Activated T-helper 1 cell treated with anti-CD3 and anti-CD28 coated beads, Interleukin-2, amount 50 U/mL, for 16 hours (primary cell): ENCODE results near the gene FAM13A.

Experiments used
- DNase-seq, 2 donors: peaks; one replicate each; pipeline ENCODE4 v3.0.0-alpha.2; 2020; ENCODE audit warnings: low read depth in 1 of 2, low spot score in 1 of 2

The FAM13A gene

DNA sequence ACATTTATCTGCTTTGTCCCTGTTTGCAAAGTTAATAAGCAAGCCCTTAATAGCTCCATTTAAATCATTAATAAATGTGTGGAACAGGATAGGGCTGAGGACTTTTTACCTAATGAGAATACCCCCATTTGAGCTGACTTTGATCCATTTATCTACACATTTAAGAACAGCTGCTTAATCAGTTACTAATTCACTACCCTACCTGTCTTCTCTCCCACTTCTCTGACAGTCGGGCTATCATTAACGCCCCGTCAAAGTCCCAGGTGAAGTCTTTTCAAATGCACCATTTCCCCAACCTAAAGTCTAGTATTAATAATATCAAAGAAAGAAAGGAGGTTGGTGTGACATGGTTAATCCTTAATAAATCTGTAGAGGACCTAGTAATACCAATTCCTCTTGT, 302.2 kb downstream of the FAM13A start:
- DNase-seq, result no peak

DNA sequence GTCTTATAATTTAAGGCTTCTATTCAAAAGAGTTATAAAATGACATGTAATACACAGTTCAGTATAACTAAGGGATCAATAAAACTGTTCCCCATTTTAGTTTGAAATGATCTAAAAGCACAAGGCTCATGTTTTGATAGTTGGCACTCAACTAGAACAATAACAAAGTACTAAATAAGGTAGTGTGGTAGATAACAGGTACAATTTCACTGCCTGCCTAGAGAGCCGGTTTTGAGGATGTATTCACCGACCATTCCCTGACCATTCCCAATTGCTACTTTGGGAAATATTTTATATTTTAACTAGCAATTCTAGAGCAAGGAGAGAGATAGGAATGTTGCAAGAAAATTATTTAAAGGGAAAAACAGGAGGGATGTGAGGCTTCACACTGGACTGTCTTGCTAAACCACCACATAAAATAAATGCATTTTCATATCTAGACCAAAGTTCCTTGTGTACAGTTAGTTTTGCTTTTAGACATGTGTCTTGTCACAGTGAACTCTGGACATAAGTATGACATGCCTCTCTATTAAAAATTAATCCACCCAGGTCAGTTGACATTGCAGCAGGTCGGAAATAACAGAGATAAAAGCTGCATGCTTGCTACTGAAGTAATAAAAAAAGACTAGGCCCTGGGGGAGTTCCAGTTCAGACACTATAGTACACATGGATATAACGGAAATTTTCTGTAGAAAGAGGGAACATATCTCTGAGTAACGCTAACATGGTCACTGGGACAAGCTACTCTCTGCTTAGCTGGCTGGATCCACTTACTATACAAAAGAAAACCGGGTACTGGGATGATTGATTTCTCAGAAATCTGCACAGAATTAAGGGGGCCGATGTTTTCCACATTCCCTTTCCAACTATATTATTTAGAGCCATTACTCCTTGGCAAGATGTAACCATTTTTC, 303.1 kb downstream of the FAM13A start:
- DNase-seq, result no peak

DNA sequence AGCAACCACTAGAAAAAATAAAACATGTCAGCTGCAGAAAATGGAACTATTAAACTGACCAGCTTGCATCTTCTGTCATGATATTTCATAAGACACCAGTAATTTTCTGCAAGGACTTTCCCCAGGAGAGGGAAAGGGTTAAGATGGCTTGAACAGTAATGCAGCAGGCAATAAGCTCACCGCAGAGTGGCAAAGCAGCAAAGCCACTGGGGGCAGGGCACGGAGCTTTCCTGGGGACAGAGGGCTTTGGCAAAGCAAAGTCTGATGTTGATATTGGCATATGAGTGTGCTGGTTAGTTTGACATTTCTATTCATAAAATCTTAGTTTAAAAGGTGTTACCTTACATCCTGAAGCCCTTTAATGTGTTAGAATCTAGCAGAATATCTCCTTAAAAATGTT, 304.2 kb downstream of the FAM13A start:
- no peak for DNase-seq

DNA sequence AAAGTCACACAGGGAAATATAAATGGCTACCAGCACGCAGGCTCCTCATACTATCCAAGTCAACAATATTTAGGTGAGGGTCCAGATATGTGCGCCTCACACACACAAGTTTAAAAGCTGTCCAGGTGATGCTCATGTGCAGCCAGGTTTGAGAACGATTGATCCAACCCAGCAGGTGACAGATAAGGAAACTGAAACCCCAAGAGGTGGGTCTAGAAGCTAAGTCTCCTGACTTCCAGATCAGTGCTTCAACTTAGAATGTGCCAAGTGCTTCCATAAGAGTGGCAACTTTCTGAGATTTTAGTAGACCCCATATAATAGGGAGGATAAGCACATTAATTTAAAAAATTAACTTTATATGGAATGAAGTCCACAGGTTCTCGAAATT, 304.9 kb downstream of the FAM13A start:
- no peak for DNase-seq

DNA sequence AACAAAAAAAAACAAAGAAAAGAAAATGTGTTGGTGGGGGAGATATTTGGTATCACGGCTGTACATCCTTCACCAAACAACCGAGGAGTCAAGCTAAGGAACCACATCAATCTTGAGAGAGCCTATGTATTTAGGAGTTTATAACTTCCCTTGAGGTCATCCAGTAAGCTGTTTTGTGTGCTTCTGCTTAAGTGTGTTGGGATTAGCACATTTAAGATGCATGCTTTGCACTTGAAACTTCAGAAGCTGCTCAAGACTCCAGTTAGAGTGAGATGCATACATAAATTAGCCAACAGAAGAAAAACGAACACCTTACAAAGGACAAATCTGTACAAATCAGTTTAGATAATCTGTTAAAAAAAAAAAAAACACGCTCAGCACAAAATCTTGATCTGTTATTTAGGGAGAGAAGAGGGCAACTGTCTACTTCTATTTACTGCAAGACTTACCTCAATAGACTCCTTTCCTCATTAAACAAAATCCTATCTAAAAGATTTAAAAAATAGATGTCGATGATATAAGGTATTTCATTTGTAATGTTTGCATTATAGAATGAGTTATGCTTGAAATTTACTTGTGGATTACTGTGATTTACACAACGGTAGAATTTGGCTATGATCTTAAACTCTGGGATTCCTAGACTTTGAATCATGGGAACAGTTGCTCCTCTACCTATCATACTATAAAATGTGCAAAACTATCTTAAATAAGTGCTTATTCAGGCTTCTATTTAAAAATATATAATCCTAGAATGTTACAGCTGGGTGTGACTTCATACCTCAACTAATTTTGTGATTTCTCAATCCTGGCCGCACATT, 305.5 kb downstream of the FAM13A start:
- no peak for DNase-seq

DNA sequence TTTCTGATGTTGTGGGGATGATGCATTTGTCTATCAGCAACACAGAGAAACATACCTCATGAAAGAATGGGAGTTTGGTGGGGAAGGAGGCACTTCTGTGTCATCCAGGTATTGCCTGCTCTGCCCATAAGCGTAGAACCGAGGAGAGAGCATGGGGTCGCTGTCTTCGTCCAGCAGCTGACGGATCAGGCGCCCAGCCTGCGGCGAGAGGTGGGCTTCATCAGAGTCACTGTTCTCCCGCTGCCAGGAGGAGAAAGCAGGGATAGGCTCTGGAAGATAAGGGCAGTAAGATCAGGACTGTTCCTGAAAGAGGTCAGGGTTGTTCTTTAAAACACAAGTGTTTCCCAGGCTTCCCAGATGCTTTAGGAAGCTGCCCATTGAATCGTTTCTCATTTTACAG, 306.6 kb downstream of the FAM13A start:
- no peak for DNase-seq

DNA sequence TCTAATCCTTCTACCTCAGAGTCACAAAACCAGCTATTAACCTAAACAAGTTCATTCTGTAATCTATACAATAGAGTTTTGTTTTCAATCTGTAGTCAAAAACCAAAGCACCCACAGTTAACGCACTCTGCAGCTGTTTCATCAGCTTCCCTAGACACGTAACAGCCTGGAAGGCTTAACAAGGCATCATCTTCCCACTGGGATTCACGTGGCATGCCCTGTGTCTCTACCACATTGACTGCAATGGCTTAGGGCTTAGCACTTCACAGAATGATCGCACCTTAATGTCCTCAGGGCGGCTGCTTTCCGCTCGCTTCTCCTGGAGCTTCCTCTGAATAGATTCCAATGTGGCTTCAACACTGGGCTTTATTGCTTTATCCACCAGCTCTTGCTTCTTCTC, 309.6 kb downstream of the FAM13A start:
- no peak for DNase-seq

DNA sequence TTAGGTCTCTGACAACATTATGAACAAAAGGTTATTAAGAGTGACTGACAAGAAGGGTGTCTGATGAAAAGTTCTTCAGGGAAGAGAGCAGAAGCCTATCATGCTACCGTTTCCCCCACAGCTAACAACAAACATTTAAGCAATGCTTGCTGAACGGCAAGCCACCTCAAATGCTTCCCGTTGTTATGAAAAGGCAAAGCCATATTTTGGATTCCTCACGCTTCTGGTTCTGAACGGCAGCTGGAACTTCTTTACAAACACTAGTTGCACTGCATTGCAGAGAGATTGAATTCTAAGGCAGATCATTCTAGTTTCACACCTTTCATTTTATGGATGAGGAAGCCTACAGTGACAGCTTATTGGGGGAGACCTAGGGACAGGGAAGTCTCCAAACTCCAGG, 310.8 kb downstream of the FAM13A start:
- no peak for DNase-seq

DNA sequence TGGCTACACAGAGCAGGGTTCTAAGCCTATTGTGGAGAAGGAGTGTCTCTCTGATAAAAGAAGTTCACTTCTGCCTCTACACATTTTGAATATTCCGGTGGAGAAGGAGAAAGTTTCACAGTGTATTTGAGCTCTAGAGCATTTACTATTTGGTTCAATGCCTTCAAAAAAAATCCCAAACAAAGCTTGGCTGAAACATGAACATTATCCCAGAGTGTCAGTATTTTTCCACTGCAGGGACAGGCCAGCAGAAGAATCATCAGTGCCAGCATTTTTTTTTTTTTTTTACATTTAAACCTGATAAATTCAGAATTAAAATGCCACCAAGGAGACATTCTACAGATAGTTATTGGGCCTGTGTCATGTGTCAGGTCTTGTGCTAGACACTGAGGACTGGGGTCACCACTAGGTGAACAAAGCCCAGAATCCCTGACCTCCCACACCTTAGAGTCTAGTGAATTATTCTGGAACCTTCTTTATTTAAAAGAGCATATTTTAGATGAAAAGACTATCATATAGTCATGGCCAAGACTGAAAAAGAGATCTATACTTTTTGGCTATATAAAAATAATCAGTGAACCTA, 311.3 kb downstream of the FAM13A start:
- no peak for DNase-seq

DNA sequence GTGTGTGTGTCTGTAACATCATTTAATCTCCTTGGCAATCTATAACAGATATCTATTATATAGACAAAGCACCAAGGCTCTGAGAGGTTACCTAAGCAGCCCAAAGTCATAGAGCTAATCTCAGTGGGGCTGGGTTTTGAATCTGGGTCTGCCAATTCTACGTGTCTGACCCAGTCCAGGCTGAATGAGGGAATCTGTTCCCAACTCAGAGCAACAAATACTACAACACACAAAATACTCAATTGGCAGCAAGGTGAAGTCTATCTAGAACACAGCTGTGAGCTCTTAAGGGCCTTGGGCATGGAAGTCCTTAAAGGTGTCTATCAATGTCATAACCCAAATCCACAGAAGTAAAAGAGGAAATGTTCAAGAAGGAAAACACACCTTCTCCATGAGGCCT, 311.8 kb downstream of the FAM13A start:
- no peak for DNase-seq

DNA sequence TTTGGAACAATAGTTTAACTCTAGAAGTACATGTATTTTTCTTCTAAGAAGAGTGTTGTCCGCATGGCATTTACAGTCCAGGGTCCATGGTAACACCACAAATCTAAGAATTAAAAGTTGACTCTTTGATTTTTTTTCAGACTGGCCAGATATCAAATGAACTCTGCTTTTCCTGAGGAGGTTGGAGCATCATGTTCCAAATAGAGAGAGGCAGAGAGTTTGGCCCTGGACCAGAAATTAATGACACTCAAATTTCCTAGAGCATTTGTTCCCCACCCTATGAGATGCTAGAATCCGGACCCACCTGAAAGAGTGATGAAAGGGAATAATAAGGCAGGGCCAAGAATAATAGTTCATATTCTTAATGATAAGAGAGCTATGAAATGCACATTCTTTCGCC, 312.4 kb downstream of the FAM13A start:
- no peak for DNase-seq

DNA sequence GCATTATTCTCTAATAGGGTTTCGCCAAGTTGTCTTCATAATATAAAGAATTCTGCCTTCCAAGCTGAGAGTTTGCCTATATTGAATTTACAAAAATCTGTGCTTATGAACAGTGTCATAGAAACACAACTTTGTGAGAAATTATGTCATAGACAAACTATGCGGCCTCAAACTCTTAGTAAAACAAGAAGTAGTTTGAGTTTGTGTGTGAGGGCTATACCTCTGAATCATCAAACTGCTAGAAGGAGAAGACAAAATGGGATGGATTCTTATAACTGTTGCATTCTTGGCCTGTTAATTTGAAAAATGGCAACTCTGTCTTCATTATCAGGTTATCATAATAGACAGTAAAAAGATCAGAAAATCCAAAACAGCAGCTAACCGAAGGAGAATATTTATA, 313.3 kb downstream of the FAM13A start:
- no peak for DNase-seq

DNA sequence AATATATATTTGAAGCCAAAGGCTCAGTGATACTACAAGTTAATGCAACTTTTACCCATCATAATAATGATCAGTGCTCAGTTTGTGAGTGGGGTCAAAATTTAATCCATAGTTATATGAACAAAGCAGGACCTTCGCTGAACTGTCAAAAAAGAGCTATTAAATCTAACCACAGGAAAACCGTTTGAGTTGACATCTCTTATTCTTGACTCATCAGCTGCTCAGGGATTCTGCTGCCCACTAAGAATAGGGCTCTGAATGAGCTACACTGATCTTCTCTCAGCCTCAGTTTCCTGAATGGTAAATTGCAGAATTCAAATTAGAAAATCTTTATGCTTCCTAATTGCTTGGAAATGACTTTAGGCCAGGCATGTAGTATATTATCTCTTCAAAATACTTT, 314.4 kb downstream of the FAM13A start:
- DNase-seq, result no peak

DNA sequence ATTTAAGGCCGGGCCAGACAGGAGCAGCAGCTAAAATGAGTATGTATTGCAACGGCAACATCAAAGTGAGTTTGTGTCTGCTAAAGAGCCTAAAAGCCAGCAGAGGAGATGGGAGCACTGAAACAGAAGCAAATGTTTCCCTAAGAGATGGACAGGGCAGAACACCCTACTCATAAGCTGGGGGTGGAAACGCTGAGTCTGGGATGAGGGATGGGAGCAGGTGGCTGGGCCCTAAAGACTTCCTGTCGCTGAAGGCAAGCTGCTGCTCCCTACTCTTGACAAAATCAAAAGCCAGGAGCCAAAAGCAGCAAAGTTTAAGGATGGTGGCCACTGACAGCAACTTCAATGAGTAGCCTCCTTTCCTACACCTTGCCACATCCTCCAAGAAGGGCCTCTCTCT, 318.8 kb downstream of the FAM13A start:
- no peak for DNase-seq

DNA sequence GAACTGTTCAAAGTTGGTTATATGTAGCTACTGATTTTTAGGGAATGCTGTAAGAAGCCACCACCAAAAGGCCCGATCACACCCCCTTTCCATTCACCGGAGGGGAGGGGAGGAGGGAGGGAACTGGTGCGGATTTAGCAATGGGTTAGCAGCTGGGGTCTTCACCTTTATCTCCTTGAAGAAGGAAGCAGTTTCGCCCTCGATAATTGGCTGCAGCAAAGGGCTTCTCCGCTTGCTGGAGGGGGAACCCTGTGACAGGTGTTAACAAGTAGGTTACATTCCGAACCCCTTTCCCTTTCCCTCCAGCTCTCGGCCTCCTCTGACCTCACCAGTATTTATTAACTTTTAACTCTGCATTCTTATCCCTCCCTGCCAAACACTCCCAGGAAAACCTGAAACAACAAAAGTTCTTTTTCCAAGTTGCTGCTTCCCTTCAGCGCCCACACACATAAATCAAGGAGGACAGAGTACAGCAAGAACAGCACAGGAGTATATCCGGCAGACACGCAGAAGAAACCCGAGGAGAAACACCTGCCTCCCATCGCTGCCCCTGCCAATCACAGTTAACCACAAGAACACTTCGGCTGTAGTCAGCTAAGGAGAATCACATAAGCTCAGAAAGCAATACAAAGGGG, 319.6 kb downstream of the FAM13A start:
- no peak for DNase-seq

DNA sequence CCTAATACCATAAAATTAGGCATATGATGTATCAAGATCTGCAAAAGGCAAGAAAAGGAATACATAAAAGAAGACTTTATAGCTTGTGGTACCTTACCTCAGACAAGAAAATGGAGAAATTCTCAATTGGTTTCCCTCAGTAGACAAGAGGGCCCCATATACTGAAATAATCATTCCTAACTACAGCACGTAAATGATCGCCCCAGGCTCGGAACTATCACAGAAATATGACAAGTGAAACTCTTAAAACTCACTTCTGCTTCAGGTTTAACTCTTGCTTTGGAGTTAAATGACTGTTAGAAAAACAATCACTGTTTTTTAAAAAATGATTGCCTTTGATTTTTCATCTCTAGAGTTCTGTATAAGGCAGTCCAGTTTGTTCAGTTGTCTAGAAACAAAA, 320.7 kb downstream of the FAM13A start:
- DNase-seq, result no peak

DNA sequence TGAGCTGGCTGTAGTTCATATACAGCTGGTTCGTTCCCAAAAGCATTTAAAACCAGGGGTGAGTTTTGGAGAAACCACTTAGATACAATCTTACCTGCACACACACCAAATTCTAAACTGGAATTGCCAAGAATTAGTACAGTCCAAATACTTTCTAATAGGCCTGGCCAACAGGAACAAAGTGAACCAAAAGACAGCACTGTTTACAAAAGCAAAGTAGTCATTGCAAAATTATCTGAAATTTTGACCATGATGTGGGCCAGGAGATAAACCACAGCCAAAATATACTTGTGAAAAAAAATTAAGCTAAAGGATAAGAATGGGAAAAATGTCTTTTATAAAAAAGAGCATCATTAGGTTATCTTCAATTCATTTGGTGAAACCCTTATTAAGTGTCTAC, 321.4 kb downstream of the FAM13A start:
- DNase-seq, result no peak

DNA sequence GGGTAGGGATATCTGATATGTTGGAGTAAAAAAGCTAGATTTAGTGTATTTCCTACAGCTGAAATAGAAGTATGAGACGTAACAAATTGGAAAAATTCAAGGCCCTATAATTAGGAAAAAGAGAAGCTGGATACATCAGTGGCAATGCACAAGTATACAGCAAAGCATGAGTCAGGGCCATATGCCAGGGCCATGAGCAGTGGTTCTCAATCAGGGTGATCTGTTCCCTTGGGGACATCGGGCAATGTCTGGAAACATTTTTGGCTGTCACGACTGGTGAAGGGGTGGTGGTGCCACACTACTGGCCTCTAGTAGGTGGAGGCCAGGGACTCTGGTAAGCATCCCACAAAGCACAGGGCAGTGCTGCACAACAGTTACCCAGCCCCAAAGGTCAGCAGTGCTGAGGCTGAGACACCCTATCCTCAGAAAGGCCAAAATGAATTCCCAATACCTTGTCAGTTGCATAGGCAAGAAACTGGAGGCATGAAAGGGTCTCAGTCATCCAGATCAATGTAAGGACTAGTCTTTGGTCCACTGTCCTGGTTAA, 322.5 kb downstream of the FAM13A start:
- DNase-seq, result no peak

DNA sequence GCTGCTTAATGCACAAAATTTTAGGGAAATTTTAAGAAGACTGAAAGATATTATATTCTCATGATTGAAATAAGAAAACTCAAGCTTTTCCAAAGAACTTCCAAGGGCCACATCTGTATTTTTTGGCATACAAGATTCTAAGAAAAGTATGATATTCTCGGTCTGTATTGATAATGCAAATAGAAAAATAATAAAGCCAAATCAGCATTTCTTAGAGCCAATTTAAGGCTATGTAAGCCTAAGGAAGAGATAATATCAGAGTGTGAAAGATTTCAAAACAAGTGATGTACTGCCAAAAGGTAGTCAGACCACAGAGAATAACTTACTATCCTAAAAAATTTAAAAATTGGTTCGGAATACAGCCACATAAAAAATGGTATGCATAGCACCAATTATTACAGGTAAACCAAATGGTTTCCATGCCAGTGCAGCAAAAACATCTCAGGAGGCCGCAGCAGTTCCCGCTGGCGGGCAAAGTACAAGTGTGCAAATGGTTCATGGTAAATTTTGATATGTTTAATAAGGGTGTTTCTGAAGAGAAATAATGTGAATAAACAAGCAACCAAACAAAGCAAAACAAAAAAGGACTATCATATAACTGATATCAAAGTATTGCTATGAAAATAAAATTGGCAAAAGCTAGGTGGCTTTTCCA, 324.1 kb downstream of the FAM13A start:
- DNase-seq, result no peak

DNA sequence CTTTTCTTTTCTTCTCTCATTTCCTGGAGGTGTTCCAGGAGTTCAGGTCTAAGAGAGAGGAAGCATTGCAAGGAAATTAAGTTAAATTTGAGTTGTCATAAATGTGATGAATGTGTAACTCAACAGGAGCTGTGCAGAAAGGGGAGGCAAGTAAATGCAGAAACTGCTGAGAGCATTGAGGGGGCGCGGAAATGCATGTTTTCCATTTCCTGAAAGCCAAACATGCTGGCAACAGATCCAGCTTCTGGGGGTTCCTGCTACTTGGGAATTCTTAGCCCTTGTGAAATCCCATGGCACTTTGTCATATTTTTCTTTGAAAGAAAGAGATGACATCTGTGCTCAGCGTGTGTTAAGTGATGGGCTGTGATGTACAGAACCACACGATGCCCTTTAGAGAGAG, 325.6 kb downstream of the FAM13A start:
- no peak for DNase-seq

DNA sequence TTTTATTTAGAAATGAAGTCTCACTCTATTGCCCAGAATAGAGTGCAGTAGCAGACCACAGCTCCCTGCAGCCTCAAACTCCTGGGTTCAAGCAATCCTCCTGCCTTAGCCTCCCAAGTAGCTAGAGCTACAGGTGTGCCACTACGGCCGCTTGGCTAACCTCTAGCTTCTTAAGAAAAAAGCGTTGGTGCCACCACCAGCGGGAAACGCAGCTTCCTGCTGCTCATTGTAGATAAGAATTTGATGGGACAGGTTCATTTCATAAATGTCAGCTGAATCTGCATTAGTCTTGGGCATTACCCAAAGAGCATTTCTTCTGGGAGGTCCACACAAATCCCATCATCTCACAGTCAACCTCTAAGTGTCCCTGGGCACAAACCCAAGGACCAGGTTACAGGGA, 326.2 kb downstream of the FAM13A start:
- no peak for DNase-seq
